ENCODE measurements around the gene CD7.

The CD7 gene

GRCh38 chr17:82304826-82305726 lies 12.3 kb downstream of the CD7 start:
- no peak overlapping the region for H3K4me3 ChIP-seq (ENCODE audit: low read depth, low read length)
- no peak for TF ChIP-seq CTCF (IDR thresholded peaks at IDR 0.05; ENCODE audit: low read depth, low read length)

GRCh38 chr17:82303944-82304808 lies 13.2 kb downstream of the CD7 start:
- no peak overlapping the region for H3K4me3 ChIP-seq (ENCODE audit: low read depth, low read length)
- no peak for TF ChIP-seq CTCF (IDR thresholded peaks at IDR 0.05; ENCODE audit: low read depth, low read length)

- H3K4me3 ChIP-seq (ENCODE audit: low read depth, low read length) = no peak overlapping the region
- TF ChIP-seq CTCF (IDR thresholded peaks at IDR 0.05; ENCODE audit: low read depth, low read length) = no peak
Observed at GRCh38 chr17:82302991-82303943, 14.1 kb downstream of the CD7 start.

- TF ChIP-seq CTCF (IDR thresholded peaks at IDR 0.05; ENCODE audit: low read depth, low read length) = no peak
Observed at GRCh38 chr17:82302568-82302963, 14.8 kb downstream of the CD7 start.

GRCh38 chr17:82301916-82302567 lies 15.4 kb downstream of the CD7 start:
- TF ChIP-seq CTCF (IDR thresholded peaks at IDR 0.05; ENCODE audit: low read depth, low read length) = no peak
- no peak overlapping the region for H3K4me3 ChIP-seq (ENCODE audit: low read depth, low read length)

More at GRCh38 chr17:82302568-82302963, 14.8 kb downstream of the CD7 start:
- H3K4me3 ChIP-seq (ENCODE audit: low read depth, low read length) = no peak overlapping the region

GRCh38 chr17:82301300-82301915 lies 16.0 kb downstream of the CD7 start:
- H3K4me3 ChIP-seq (ENCODE audit: low read depth, low read length) = no peak overlapping the region

More at GRCh38 chr17:82301300-82301915, 16.0 kb downstream of the CD7 start:
- no peak for TF ChIP-seq CTCF (IDR thresholded peaks at IDR 0.05; ENCODE audit: low read depth, low read length)
